Ishikawa (cell line): ENCODE measurements around the gene TLX2.

Experiments
- CEBPB ChIP-seq: IDR thresholded peaks from 2 replicates; pipeline ENCODE4 v1.6.1; 2012
- CREB1 ChIP-seq: IDR thresholded peaks from 2 replicates; pipeline ENCODE4 v1.6.1; 2012; ENCODE audit warnings: low read depth
- EGR1 ChIP-seq: IDR thresholded peaks from 2 replicates; pipeline ENCODE4 v1.6.1; 2012
- EP300 ChIP-seq: IDR thresholded peaks from 2 replicates; pipeline ENCODE4 v1.6.1; 2012; ENCODE audit warnings: borderline replicate concordance
- FOXM1 ChIP-seq: IDR thresholded peaks from 2 replicates; pipeline ENCODE4 v1.6.1; 2012; ENCODE audit warnings: low read depth, borderline replicate concordance
- MAX ChIP-seq: IDR thresholded peaks from 2 replicates; pipeline ENCODE4 v1.6.1; 2012
- NFIC ChIP-seq: IDR thresholded peaks from 2 replicates; pipeline ENCODE4 v1.6.1; 2012
- RAD21 ChIP-seq: IDR thresholded peaks from 2 replicates; pipeline ENCODE4 v1.6.1; 2012; ENCODE audit warnings: low read depth
- TAF1 ChIP-seq: IDR thresholded peaks from 2 replicates; pipeline ENCODE4 v1.6.1; 2012; ENCODE audit warnings: low read depth, mild to moderate bottlenecking
- TCF12 ChIP-seq: IDR thresholded peaks from 2 replicates; pipeline ENCODE4 v1.6.1; 2012; ENCODE audit warnings: low read depth
- TEAD4 ChIP-seq: IDR thresholded peaks from 2 replicates; pipeline ENCODE4 v1.6.1; 2012
- YY1 ChIP-seq: IDR thresholded peaks from 2 replicates; pipeline ENCODE4 v1.6.1; 2012; ENCODE audit warnings: low read depth
- TF ChIP-seq, protein P1 (sequence below): IDR thresholded peaks from 2 replicates; pipeline ENCODE4 v1.6.1; 2012; ENCODE audit warnings: low read depth, mild to moderate bottlenecking

GRCh38 chr2:74536166-74536950 is 22.1 kb downstream of the TLX2 start:
- no peak for TF ChIP-seq EP300
- no peak for TF ChIP-seq RAD21
- TF ChIP-seq, protein P1, sequence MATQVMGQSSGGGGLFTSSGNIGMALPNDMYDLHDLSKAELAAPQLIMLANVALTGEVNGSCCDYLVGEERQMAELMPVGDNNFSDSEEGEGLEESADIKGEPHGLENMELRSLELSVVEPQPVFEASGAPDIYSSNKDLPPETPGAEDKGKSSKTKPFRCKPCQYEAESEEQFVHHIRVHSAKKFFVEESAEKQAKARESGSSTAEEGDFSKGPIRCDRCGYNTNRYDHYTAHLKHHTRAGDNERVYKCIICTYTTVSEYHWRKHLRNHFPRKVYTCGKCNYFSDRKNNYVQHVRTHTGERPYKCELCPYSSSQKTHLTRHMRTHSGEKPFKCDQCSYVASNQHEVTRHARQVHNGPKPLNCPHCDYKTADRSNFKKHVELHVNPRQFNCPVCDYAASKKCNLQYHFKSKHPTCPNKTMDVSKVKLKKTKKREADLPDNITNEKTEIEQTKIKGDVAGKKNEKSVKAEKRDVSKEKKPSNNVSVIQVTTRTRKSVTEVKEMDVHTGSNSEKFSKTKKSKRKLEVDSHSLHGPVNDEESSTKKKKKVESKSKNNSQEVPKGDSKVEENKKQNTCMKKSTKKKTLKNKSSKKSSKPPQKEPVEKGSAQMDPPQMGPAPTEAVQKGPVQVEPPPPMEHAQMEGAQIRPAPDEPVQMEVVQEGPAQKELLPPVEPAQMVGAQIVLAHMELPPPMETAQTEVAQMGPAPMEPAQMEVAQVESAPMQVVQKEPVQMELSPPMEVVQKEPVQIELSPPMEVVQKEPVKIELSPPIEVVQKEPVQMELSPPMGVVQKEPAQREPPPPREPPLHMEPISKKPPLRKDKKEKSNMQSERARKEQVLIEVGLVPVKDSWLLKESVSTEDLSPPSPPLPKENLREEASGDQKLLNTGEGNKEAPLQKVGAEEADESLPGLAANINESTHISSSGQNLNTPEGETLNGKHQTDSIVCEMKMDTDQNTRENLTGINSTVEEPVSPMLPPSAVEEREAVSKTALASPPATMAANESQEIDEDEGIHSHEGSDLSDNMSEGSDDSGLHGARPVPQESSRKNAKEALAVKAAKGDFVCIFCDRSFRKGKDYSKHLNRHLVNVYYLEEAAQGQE: no peak
- TF ChIP-seq TAF1: no peak
- TF ChIP-seq NFIC: no peak
- no peak for TF ChIP-seq CREB1
- TF ChIP-seq TEAD4: no peak
- TF ChIP-seq MAX: no peak
- TF ChIP-seq TCF12: no peak
- no peak for TF ChIP-seq CEBPB
- no peak for TF ChIP-seq EGR1
- no peak for TF ChIP-seq FOXM1
- TF ChIP-seq YY1: no peak
